Germinal center (tissue), 1 donor: ENCODE results near the gene MGRN1.

Experiments
- DNase-seq: peaks from one replicate; pipeline ENCODE4 v3.0.0; 2012; ENCODE audit warnings: mixed read lengths, low spot score

Gene MGRN1

GRCh38 chr16:4675864-4676786, 51.5 kb downstream of the MGRN1 start:
- DNase-seq: no peak

- DNase-seq: no peak
Observed at GRCh38 chr16:4676831-4677230, 52.2 kb downstream of the MGRN1 start.

GRCh38 chr16:4677390-4677789, 52.8 kb downstream of the MGRN1 start:
- DNase-seq: no peak

- no peak for DNase-seq
Observed at GRCh38 chr16:4677994-4678393, 53.4 kb downstream of the MGRN1 start.

GRCh38 chr16:4678596-4678995, 54.0 kb downstream of the MGRN1 start:
- DNase-seq: no peak

GRCh38 chr16:4679156-4679849, 54.7 kb downstream of the MGRN1 start:
- DNase-seq: no peak

- DNase-seq: no peak
Observed at GRCh38 chr16:4679850-4680636, 55.4 kb downstream of the MGRN1 start.

- no peak for DNase-seq
Observed at GRCh38 chr16:4680673-4681470, 56.2 kb downstream of the MGRN1 start.

- no peak for DNase-seq
Observed at GRCh38 chr16:4681471-4682083, 57.0 kb downstream of the MGRN1 start.

- no peak for DNase-seq
Observed at GRCh38 chr16:4682084-4682591, 57.5 kb downstream of the MGRN1 start.

GRCh38 chr16:4682616-4683254, 58.1 kb downstream of the MGRN1 start:
- DNase-seq: no peak

GRCh38 chr16:4683255-4684057, 58.8 kb downstream of the MGRN1 start:
- no peak for DNase-seq

GRCh38 chr16:4684058-4684715, 59.6 kb downstream of the MGRN1 start:
- no peak for DNase-seq

GRCh38 chr16:4684763-4685162, 60.1 kb downstream of the MGRN1 start:
- DNase-seq: no peak

GRCh38 chr16:4685292-4685691, 60.7 kb downstream of the MGRN1 start:
- no peak for DNase-seq

GRCh38 chr16:4685776-4686496, 61.3 kb downstream of the MGRN1 start:
- DNase-seq: no peak

GRCh38 chr16:4686497-4687210, 62.0 kb downstream of the MGRN1 start:
- DNase-seq: no peak

- no peak for DNase-seq
Observed at GRCh38 chr16:4687416-4687815, 62.8 kb downstream of the MGRN1 start.
